ENCODE data around the gene PRR16. TPM values are rescaled to one million over a fixed set of nuclear protein-coding genes. Genes with fewer than 3 reads are reported as not detected.
"Not testable (repeated sequence)": the region's sequence is repeated elsewhere in the genome, so short reads cannot be mapped to it uniquely, and the experiment has no call there.

PRR16 gene
- total and polyA plus RNA-seq, 5 donors: 6.9 to 13.3 (median 7.5) TPM

DNA sequence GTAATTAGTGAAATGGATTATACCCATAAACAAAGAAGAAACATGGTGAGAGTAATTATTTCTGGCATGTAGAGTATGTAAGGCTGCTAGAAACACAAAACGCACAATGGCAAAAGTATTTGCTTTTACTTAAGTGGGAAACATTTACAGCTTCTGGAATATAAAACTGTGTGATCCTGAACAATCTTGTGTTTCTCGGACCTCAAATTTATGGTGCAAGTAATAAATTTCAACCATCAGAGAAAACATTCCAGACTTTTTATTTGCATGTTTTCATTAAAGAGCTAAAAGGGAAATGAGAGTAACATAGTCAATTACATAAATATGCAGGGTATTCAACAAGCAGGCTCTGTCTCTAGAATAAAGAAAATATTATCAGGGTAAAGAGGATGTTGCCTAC lies 17.2 kb upstream of the PRR16 start:
- DNase-seq: no peak
- ATAC-seq: no peak
- Histone ChIP-seq H3K9me3 (ENCODE audit: control insufficient read depth, low read length) (no peaks in the 10 kb centered on the region), H3K27me3 (ENCODE audit: control insufficient read depth, insufficient read depth) (no peaks in the 10 kb centered on the region), H3K4me3 (ENCODE audit: low read length) (no peak overlapping the region), H3K27ac (ENCODE audit: low read length) (no peak overlapping the region), H3K4me1 (ENCODE audit: control insufficient read depth, insufficient read depth, low read length) (peaks cover 2% of the 10 kb centered on the region)
- intact Hi-C loops (cut with DNase I): no loop called here
- WGBS: 51% methylated on average over 2 of the region's 2 CpGs

DNA sequence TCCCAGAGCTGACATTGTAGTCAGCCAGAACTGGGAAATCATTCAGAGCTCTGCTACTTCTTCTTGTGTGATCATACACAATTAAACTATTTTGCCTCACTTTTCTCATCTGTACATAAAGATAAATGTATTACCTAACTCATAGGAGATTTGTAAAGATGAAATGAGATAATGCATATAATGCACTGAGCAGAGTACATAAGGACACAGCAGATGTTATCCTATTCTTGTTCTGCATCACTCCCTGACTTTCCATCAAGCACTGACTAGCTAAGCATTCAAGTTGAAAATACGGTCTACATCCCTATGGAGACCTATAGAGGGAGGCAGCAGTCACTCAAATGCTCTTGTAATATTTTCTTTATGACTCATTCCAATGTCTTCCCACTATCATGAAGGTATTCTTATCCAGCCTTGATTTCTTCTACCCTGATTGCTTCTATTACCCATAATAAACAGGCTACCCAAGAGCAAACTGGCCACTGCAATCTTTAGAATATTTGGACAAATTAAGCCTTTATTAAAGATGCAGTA lies 16.3 kb upstream of the PRR16 start:
- no peak overlapping the region for H3K4me3 ChIP-seq (ENCODE audit: low read length)
- WGBS: 46% methylated on average over 1 of the region's 1 CpG
- no peak overlapping the region for H3K27ac ChIP-seq (ENCODE audit: low read length)
- H3K27me3 ChIP-seq (ENCODE audit: control insufficient read depth, insufficient read depth): no peaks in the 10 kb centered on the region
- ATAC-seq (no peak), DNase-seq (no peak)
- intact Hi-C loops (cut with DNase I): no loop called here
- H3K9me3 ChIP-seq (ENCODE audit: control insufficient read depth, low read length): no peaks in the 10 kb centered on the region
- peaks cover 2% of the 10 kb centered on the region for H3K4me1 ChIP-seq (ENCODE audit: control insufficient read depth, insufficient read depth, low read length)

DNA sequence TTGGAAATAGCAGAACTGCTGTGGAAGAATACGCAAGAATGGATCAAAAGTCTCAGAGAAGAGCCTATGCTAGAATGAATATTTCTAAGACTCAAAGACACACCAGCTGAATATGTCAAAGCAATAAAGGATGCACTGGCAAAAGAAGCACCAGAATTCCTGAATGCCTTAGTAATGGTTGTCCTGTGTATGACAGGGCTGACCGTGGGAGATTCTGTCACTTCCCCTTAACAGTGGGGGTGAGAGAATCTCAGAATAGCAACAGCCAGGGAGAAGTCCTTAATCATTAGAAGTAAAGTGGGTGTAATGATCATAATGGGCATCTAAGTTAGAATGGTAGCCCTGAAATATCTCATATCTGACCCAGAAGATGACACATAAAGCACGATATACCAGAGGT lies 14.6 kb upstream of the PRR16 start:
- intact Hi-C loops (cut with DNase I): no loop called here
- Histone ChIP-seq H3K27me3 (ENCODE audit: control insufficient read depth, insufficient read depth) (no peaks in the 10 kb centered on the region), H3K4me1 (ENCODE audit: control insufficient read depth, insufficient read depth, low read length) (peaks cover 2% of the 10 kb centered on the region), H3K27ac (ENCODE audit: low read length) (no peak overlapping the region), H3K9me3 (ENCODE audit: control insufficient read depth, low read length) (no peaks in the 10 kb centered on the region), H3K4me3 (ENCODE audit: low read length) (no peak overlapping the region)
- ATAC-seq: peak; percentile 44 to 64
- 59% methylated on average over 3 of the region's 3 CpGs for WGBS
- no peak for DNase-seq

DNA sequence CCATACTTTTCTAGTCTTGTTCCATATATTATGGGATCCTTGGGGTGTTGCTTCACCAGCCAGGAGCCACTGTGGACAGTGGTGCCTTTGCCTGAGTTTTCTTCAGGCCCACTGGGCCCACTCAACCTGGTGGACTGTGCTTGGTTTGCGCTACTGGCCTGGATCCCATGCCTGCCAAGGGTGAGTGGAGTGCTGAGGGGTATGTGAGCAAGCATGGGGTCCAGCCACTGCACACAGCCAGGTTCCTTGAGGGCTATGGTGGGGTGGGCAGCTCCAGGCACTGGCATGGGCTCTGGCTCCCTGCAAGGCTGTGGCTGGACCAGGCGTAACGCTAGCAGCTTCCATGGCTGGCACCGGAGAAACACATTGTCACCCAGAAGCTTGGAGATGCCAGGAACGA lies 13.2 kb upstream of the PRR16 start:
- whole genome bisulfite sequencing: 86% methylated on average over 5 of the region's 5 CpGs
- no peak for ATAC-seq

DNA sequence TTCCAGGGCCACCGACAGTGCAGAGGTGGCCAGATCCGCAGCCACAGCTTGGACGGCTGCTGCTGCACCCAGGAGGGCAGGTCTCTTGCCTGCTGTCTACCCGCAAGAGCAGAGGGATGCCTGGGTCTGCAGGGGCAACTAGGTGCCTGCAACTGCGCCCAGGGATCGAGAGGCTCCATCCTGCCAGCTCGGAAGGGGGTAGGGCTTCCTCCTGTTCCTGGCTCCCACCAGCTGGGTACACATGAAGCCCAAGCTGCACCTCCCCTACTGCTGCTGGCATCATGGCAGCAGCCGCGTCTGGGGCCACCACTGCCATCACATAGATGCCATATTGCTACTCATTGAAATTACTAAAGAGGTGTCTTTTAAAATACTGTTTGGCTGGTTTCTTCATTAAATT lies 12.7 kb upstream of the PRR16 start:
- no peak overlapping the region for H3K27ac ChIP-seq (ENCODE audit: low read length)
- DNase-seq (peak in 2 of 3 donors; percentile 25 to 36), ATAC-seq (no peak)
- 96% methylated on average over 9 of the region's 9 CpGs for WGBS
- H3K9me3 ChIP-seq (ENCODE audit: control insufficient read depth, low read length): no peaks in the 10 kb centered on the region
- intact Hi-C loops (cut with DNase I): loop anchor here in 1 of 4 donors (10.0 kb wide), 1 partner anchor 397 kb away; no protein-coding TSS in a partner anchor
- H3K4me1 ChIP-seq (ENCODE audit: control insufficient read depth, insufficient read depth, low read length): peaks cover 2% of the 10 kb centered on the region
- H3K4me3 ChIP-seq (ENCODE audit: low read length): no peak overlapping the region
- H3K27me3 ChIP-seq (ENCODE audit: control insufficient read depth, insufficient read depth): no peaks in the 10 kb centered on the region

More for the DNA sequence above, 13.2 kb upstream of the PRR16 start:
- H3K4me1 ChIP-seq (ENCODE audit: control insufficient read depth, insufficient read depth, low read length): peaks cover 2% of the 10 kb centered on the region
- H3K27ac ChIP-seq (ENCODE audit: low read length): no peak overlapping the region
- DNase-seq: peak in 1 of 3 donors; percentile 26
- intact Hi-C loops (cut with DNase I): loop anchor here in 1 of 4 donors (10.0 kb wide), 1 partner anchor 396 kb away; no protein-coding TSS in a partner anchor
- no peaks in the 10 kb centered on the region for H3K27me3 ChIP-seq (ENCODE audit: control insufficient read depth, insufficient read depth)
- H3K9me3 ChIP-seq (ENCODE audit: control insufficient read depth, low read length): no peaks in the 10 kb centered on the region
- H3K4me3 ChIP-seq (ENCODE audit: low read length): no peak overlapping the region

DNA sequence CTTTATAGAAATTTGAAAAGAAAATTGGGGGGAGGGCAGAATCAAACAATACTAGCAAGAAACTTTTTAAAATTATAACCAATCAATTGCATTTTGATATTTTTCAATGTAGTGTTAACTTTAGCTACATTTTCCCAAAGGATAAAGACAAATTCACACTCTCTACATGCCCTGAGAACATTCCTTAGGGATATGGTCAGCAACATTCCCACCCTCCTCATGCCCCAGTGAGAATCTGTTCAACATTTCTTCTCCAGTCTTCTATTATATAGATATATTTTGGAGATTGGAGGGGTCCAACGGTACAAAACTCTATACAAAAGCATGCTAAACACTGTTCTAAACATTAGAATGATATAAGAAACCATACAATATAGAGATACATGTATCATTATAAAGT lies 11.6 kb upstream of the PRR16 start:
- 69% methylated on average over 1 of the region's 1 CpG for WGBS
- DNase-seq: no peak
- intact Hi-C loops (cut with DNase I): loop anchor here in 1 of 4 donors (10.0 kb wide), 1 partner anchor 398 kb away; no protein-coding TSS in a partner anchor
- Histone ChIP-seq H3K9me3 (ENCODE audit: control insufficient read depth, low read length) (no peaks in the 10 kb centered on the region), H3K27ac (ENCODE audit: low read length) (no peak overlapping the region), H3K4me3 (ENCODE audit: low read length) (no peak overlapping the region), H3K27me3 (ENCODE audit: control insufficient read depth, insufficient read depth) (no peaks in the 10 kb centered on the region), H3K4me1 (ENCODE audit: control insufficient read depth, insufficient read depth, low read length) (peaks cover 2% of the 10 kb centered on the region)
- ATAC-seq: no peak

DNA sequence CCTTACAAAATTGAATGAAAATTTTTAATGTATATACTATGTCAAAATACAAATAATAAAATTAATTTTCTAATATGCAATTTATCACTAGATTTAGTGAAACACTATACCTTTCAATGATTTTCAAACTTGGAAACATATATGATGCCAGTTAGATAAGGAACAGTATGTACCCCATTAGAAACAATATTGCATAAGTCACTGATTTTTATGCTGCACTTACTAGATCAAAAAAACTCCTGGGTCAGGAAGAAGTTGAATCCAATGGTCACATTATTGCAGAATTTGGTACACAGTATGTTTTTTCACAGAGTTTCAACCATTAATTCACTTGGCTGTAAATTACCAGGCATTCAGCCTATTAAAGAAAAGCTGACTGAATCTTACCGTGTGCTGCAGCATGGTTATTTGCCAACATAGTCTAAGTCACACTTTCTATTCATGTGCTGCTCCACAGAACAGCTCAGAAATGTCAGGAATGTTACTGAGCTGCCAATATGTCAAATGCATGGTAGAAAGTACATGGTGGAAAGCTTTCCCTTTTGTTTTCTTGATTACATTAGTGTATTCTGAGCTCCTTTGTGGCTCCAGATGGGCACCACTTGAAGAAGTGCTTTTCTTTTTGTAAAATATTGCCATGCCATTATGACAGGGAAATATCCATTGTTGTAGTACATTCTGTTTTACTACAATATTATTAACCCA lies 9.9 kb upstream of the PRR16 start:
- WGBS: 8% methylated on average over 1 of the region's 1 CpG
- ATAC-seq (peak; percentile 66 to 80), DNase-seq (no peak)
- Histone ChIP-seq H3K27ac (ENCODE audit: low read length) (no peak overlapping the region), H3K4me3 (ENCODE audit: low read length) (no peak overlapping the region), H3K4me1 (ENCODE audit: control insufficient read depth, insufficient read depth, low read length) (peaks cover 2% of the 10 kb centered on the region), H3K9me3 (ENCODE audit: control insufficient read depth, low read length) (no peaks in the 10 kb centered on the region), H3K27me3 (ENCODE audit: control insufficient read depth, insufficient read depth) (no peaks in the 10 kb centered on the region)
- intact Hi-C loops (cut with DNase I): loop anchor here in 1 of 4 donors (10.0 kb wide), 1 partner anchor 399 kb away; no protein-coding TSS in a partner anchor

DNA sequence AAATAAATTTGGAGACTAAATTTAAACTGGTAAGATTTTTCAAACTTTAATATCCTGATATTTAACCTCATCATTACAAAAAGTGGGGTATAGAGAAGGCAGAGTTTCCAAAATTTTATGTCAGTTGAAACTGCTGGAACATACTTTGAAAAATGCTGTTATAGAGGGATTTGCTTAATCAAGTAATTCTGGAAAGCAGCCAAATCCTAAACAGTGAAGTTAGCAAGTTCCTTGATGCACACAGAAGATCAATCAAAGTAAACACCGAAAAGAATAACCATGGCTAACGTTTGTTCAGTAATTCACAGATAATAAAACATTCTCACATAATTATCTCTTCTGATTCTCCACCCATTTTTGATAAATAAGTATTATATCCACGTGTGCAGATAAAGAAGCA lies 8.1 kb upstream of the PRR16 start:
- ATAC-seq (no peak), DNase-seq (no peak)
- no peaks in the 10 kb centered on the region for H3K9me3 ChIP-seq (ENCODE audit: control insufficient read depth, low read length)
- H3K4me3 ChIP-seq (ENCODE audit: low read length): no peak overlapping the region
- H3K4me1 ChIP-seq (ENCODE audit: control insufficient read depth, insufficient read depth, low read length): peaks cover under 1% of the 10 kb centered on the region
- no peak overlapping the region for H3K27ac ChIP-seq (ENCODE audit: low read length)
- 27% methylated on average over 3 of the region's 3 CpGs for WGBS
- intact Hi-C loops (cut with DNase I): loop anchor here in 2 of 4 donors (5.0 to 10.0 kb wide), 2 partner anchors 399 to 401 kb away; no protein-coding TSS in a partner anchor
- no peaks in the 10 kb centered on the region for H3K27me3 ChIP-seq (ENCODE audit: control insufficient read depth, insufficient read depth)

DNA sequence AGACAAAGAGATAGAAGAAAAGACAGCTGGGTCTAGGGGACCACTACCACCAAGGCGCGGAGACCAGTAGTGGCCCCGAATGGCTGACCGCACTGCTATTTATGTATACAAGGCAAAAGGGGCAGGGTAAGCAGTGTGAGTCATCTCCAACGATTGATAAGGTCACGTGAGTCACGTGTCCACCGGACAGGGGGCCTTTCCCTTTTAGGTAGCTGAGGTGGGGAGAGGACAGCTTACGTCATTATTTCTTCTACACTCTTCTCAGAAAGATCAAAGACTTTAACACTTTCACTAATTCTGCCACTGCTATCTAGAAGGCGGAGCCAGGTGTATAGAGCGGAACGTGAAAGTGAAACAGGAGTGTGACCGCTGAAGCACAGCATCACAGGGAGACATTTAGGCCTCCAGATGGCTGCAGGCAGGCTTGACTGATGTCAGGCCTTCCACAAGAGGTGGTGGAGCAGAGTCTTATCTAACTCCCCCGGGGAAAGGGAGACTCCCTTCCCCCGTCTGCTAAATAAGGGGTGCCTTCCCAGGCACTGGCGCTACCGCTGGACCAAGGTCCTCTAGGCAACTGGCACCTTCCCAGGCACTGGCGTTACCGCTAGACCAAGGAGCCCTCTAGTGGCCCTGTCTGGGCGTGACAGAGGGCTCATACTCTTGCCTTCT lies 6.1 kb upstream of the PRR16 start:
- intact Hi-C loops (cut with DNase I): loop anchor here in 2 of 4 donors (5.0 to 10.0 kb wide), 2 partner anchors 401 to 403 kb away; no protein-coding TSS in a partner anchor
- H3K27me3 ChIP-seq (ENCODE audit: control insufficient read depth, insufficient read depth): no peaks in the 10 kb centered on the region
- H3K9me3 ChIP-seq (ENCODE audit: control insufficient read depth, low read length): no peaks in the 10 kb centered on the region
- no peak overlapping the region for H3K27ac ChIP-seq (ENCODE audit: low read length)
- no peak overlapping the region for H3K4me3 ChIP-seq (ENCODE audit: low read length)
- peak; percentile 66 to 75 for ATAC-seq
- H3K4me1 ChIP-seq (ENCODE audit: control insufficient read depth, insufficient read depth, low read length): no peaks in the 10 kb centered on the region
- WGBS: 50% methylated on average over 20 of the region's 20 CpGs
- peak; percentile 83 to 93 (median 88) for DNase-seq

DNA sequence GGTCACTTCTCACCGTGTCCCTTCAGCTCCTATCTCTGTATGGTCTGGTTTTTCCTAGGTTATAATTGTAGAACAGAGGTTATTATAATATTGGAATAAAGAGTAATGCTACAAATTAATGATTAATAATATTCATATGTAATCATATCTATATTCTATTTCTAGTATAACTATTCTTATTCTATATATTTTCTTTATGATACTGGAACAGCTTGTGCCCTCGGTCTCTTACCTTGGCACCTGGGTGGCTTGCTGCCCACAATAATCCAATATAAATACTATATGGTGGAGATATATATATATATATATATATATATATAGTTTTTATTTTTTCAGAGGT lies 5.6 kb upstream of the PRR16 start:
- not testable (repeated sequence) for H3K27ac ChIP-seq (ENCODE audit: low read length); H3K27me3 ChIP-seq (ENCODE audit: control insufficient read depth, insufficient read depth); H3K4me3 ChIP-seq (ENCODE audit: low read length); H3K4me1 ChIP-seq (ENCODE audit: control insufficient read depth, insufficient read depth, low read length); H3K9me3 ChIP-seq (ENCODE audit: control insufficient read depth, low read length); DNase-seq; ATAC-seq
- intact Hi-C loops (cut with DNase I): loop anchor here in 2 of 4 donors (5.0 to 10.0 kb wide), 2 partner anchors 401 to 404 kb away; no protein-coding TSS in a partner anchor
- WGBS: 56% methylated on average over 2 of the region's 2 CpGs

DNA sequence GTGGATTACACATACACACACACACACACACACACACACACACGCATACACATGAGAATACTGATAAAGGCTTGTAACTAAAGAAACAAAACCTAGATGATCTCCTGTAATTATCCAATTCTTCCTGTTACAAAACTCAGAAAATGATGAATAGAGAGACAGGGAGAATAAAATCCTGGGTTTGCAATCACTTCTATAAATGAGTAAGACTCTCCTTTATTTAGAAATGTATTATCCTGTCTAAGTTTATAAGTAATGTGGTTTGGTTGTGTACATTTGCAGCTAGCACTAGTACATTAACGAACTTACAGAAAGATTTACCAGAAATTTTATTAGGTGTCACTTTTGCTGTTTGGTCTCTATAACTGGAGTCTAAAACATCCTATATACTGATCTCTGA lies 2.8 kb upstream of the PRR16 start:
- WGBS: 85% methylated on average over 2 of the region's 2 CpGs
- no peaks in the 10 kb centered on the region for H3K9me3 ChIP-seq (ENCODE audit: control insufficient read depth, low read length)
- H3K4me3 ChIP-seq (ENCODE audit: low read length): no peak overlapping the region
- no peak overlapping the region for H3K27ac ChIP-seq (ENCODE audit: low read length)
- no peaks in the 10 kb centered on the region for H3K4me1 ChIP-seq (ENCODE audit: control insufficient read depth, insufficient read depth, low read length)
- no peaks in the 10 kb centered on the region for H3K27me3 ChIP-seq (ENCODE audit: control insufficient read depth, insufficient read depth)
- intact Hi-C loops (cut with DNase I): loop anchor here (5.0 to 10.0 kb wide), 3 partner anchors 406 to 524 kb away; no protein-coding TSS in a partner anchor
- ATAC-seq: no peak
- no peak for DNase-seq
